ENCODE results near the gene SNX32. TPM values are rescaled to one million over a fixed set of nuclear protein-coding genes. Genes with fewer than 3 reads are reported as not detected.

The SNX32 gene
- 3.4 and 3.9 TPM in 2 replicates for total RNA-seq

DNA sequence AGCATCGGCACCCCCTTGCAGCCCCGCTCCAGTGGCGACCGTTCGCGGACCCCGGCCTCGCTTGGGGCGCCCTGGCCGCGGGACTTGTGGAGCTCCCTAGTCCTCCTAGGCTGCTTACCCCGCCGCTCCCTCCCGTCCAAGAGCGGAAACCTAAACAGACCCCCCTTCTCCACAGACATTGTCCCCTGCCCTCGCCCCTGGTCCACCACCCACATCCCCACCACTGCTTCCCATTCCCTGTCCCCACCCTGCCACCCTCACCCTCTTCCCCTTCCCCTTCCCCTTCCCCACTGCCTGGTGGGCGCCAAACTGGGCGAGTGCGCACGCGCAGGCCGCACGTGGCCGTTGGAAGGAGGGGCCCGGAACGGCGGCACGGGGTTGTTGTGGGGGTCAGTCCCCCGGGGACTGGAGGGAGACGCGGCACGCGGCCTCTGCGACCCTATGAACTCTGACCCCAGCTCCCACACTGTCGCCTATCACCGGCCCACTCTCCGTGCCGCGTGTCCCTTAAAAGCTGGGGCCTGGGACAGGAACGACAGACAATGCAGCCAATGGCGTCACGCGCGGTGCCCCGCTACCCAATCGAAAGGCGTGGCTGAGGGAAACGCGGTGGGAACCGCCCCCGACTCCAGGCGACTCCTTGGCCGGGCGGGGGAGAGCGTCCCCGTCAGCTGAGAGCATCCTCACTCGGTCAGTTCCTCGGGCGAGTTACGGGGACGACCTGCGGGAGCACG, at the start of gene SNX32:
SNX32 (plus strand) TSS at position 667 of the 734 bp plus-strand sequence. CDS start 103 bp downstream, outside the sequence.

DNA sequence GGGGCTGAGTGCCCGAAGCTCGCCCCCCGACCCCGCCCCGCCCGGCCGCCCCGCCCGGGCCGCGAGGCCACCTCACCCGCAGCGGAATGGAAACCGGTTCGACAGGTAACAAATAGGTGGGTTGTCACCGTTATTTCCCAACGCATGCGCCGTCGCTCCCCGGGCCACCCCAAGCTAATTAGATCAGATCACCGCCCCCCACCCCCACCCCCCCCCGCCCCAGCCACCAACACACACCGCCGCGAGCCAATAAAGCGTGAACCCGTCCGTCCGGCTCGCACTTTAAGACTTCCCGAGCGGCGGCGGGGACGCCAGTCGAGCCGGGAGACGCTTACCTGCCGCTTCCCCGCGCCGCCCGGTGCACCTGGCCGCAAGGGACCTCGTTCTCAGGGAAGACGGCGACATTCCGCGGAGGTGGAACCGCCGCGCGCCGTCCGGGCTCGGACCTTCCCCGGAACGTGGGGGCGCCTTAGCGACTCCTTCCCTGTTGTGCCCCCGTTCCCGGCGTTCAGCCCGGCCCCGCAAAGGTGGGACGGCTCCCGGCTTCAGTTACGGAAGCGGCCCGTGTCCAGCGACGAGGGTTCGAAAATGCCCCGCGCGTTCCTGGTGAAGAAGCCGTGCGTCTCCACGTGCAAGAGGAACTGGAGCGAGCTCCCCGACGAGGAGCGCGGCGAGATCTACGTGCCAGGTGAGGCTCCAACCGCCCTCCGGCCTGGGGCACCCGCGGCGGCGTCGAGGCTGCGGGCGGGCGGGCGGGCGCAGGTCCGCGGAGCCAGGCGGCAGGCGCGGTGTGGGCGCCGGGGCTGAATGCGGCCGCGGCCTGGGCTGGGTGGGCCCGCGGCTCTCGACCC, 46.8 kb upstream of the SNX32 start, which contains the start of gene OVOL1:
OVOL1 (plus strand) TSS at position 278 of the 851 bp plus-strand sequence; CDS start at position 589, 311 bp downstream.

DNA sequence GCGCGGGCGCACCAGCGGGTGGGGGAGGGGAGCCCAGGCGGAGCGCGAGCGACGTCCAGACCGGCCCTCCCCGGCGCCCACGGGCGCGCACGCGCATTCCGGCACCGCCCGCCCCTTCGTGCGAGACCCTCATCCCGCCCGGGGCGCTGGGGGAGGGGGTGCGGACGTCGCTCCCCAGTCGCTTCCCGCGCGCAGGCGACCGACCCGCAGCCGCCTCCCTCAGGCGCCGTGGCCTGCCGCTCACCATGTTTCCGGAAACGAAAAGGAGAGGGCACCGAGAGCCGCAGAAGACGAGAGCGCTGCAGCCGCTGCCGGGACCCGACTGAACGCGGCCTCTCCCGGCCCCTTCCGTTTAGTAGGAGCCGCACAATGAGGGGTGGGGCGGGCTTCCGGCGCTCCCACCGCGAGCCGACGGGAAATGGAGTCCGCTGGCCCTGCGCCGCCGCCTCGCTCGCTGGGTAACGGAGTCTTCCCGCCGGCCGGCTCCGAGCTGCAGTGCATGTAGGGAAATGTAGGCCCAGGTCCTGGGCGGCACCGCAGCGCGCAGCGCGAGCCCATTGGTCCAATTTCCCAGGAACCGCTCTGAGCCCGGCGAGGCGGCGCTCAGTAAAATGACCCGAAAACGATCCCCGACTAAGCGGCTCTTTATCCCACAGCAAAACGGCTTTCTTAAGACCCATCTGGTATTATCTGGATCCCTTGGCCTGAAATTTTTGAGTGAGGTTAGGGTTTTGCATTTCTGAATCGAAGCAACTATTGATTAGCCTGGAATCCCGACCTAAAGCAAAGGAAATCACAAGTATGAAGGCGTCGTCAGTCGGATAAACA, 24.3 kb downstream of the SNX32 start, which contains the start of gene CFL1:
CFL1 (minus strand) TSS at position 328 of the 828 bp plus-strand sequence; CDS start at position 247, 81 bp downstream.

DNA sequence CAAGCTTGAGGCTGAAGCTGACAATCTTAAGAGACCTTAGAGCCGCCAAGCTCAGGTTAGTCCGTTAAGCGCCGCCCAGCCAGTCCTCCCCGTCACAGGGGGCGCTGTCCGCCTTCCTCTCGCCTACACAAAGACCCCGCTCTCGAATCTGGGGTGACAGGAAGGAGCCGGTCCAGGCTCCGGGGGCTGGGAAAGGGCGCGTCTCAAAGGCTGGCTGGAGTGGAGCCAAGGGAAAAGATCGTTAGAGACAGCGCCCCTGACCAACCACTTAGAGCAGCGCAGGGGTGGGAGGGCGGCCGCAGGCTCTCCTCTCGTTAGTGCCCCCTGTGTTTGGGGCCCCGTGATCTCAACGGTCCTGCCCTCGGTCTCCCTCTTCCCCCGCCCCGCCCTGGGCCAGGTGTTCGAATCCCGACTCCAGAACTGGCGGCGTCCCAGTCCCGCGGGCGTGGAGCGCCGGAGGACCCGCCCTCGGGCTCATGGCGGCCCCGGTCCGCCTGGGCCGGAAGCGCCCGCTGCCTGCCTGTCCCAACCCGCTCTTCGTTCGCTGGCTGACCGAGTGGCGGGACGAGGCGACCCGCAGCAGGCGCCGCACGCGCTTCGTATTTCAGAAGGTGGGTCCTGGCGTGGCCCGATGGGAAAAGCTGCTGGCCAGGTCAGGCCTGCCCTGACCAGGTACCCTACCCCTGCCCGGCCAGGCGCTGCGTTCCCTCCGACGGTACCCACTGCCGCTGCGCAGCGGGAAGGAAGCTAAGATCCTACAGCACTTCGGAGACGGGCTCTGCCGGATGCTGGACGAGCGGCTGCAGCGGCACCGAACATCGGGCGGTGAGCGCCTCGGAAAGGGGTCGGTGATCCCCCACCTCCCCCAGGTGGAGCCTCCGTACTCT, 26.8 kb downstream of the SNX32 start, which contains the start of gene MUS81:
MUS81 (plus strand) TSS at position 156 of the 887 bp plus-strand sequence; CDS start at position 477, 321 bp downstream.

DNA sequence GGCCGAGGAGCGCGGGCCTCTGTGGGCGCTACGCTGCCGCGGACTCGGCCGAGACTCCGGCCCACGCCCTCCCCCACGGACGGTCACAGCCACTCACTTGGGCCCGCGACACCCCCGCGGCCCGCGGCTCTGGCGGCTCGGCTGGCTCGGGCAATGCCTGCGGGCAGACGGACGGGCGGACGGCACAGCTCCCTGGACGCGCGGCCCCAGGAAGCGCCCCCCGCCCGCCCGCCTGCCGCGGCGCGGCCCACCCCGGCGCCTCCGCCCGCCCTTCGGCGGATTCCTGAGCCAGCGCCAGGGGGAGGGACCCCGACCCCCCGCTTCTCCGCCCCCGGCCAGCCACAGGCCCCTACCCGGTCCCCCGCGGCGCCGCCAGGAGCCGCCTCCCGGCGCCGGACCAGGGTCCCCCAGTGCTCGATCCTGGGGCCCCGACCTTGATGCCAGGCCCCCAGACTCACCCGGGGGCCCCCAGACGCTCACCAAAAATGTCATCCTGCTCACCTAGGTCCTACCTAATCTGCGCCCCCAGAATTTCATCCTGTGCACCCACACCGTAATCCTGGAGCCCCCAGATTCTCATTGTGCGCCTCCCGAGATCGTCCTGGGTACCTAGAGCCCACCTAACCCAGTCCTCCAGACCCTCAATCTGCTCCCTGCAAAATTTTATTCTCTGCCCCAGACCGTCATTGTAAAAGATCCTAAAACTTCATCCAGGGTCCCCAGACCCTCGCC, 39.0 kb downstream of the SNX32 start, which contains the start of gene EFEMP2:
EFEMP2 (minus strand) TSS at position 215 of the 732 bp plus-strand sequence. CDS start 446 bp downstream, outside the sequence.

DNA sequence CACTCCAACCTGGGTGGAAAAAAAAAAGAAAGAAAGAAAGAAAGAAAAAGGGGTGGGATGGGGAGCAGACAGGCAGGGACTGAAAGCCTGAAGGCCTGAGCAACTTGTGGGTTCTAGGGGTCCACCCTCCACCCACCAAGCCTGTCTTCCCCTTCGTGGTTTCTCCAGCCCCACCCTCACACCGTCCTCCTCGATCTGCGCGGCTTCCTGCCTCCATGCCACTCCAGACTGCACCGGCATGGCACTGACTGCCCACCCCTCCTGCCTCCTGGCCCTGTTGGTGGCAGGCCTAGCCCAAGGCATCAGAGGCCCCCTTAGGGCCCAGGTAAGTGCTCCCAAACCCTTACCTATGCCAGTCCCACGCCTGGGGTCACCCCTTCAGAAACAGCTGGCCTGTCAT, 45.9 kb downstream of the SNX32 start, which contains the start of gene CTSW:
CTSW (plus strand) TSS at position 221 of the 400 bp plus-strand sequence; CDS start at position 239, 18 bp downstream.

DNA sequence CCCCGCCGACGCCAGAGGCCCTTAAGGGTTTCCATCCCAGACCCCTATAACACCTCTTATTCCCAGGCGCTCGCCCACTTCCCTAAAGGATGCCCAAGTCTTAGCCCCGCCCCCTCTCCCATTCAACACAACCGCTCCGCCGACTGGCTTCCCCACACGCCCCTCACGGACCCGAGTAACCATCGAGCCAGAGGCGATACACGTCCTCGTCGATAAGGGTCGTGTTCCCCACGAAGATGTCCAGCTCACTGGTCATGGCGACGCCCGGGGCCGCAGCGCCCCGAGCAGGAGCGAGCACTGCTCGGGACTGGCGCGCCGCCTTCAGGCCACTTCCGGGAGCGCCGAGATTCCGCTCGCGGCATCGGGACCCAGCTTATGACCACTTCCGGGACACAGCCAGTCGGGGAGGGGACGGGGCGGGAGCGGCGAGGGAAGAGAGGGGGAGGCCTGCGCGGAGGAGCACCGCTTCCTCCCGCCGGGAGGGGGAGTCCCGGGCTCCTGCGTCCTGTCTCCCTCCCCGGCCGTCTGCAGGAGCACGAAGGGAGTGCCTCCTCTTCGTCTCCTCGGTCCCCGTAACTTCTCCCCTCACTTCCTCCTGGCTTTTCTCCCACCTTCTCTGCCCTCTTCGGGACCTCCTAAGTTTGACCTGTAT, 54.5 kb downstream of the SNX32 start, which contains the start of gene FIBP:
FIBP (minus strand) TSS at position 309 of the 652 bp plus-strand sequence; CDS start at position 256, 53 bp downstream.

DNA sequence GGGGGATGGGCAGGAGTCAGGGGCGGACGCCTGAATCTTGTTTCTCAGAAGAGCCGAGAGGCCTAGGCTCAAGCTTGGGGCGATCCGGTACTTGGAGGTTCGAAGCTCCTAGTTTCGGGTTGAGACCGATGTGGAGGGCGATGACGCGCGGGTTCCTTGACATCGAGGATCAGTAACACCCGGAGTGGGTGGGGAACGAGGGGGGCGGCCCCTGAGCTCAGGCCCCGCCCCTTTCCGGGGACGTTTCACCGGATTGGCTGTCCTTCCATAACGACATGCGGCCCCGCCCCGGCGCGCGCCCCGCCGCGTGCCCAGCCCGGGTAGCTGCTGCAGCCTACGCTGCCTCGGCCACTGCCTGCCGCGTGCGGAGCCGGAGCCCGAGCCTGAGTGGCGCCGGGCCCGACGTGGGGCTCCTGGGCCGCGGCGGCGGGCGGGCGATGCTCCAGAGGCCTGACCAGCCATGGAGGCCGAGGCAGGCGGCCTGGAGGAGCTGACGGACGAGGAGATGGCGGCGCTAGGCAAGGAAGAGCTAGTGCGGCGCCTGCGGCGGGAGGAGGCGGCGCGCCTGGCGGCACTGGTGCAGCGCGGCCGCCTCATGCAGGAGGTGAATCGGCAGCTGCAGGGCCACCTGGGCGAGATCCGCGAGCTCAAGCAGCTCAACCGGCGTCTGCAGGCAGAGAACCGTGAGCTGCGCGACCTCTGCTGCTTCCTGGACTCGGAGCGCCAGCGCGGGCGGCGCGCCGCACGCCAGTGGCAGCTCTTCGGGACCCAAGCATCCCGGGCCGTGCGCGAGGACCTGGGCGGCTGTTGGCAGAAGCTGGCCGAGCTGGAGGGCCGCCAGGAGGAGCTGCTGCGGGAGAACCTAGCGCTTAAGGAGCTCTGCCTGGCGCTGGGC, 56.8 kb downstream of the SNX32 start, which contains the start of gene CCDC85B:
CCDC85B (plus strand) TSS at position 350 of the 895 bp plus-strand sequence; CDS start at position 461, 111 bp downstream.

DNA sequence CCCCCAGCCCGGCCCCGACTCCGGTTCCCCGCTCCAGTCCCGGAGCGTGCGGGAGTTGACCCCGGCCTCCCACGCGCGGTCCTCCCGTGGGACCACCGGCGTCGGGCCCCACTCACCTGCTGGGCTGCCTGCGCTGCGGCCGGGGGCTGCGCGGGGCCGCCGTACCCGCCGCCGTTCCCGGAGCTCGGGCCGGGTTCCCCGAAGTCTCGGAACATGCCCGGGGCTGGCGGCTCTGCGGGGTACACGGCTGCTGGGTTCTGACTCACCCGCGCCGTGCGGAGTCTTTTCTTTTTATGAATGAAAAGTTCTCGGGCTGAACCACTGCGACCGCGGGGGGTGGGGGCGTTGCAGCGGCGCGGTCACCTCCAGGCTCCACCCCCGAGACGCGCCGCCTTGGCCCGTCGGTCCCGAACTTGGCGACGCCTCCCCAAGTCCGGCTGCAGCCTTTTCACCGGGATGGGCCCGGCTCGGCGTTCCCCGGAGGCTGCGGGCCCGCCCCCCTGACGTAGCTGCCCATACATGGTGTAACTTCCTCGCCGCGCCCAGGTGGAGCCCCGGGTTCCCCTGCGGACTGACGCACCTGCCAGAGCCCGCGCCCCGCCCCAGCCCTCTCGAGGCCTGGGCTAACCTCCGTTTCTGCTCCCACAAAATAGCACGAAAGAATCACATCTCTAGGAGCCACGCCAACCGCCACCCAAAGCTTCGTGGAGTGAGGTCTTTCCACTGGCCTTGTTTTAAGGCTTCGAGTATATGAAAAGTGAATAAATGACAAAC, 66.5 kb downstream of the SNX32 start, which contains the start of gene FOSL1:
FOSL1 (minus strand) TSS at position 264 of the 774 bp plus-strand sequence; CDS start at position 215, 49 bp downstream.

Other genes starting within 250 kb of the SNX32 start
- not detected in 2 replicates for gene KCNK7, start 238.2 kb upstream of the SNX32 start, total RNA-seq
- gene MAP3K11, start 219.7 kb upstream of the SNX32 start, total RNA-seq, result 18.3 and 18.9 TPM in 2 replicates
- 26.0 and 29.2 TPM in 2 replicates for gene PCNX3, start 218.2 kb upstream of the SNX32 start, total RNA-seq
- 15.2 and 18.5 TPM in 2 replicates for gene SIPA1, start 195.9 kb upstream of the SNX32 start, total RNA-seq
- gene RELA, start 171.0 kb upstream of the SNX32 start, total RNA-seq, result 34.2 and 35.8 TPM in 2 replicates
- gene KAT5, start 121.7 kb upstream of the SNX32 start, total RNA-seq, result 28.4 and 32.0 TPM in 2 replicates
- gene RNASEH2C, start 113.2 kb upstream of the SNX32 start, total RNA-seq, result 90.9 and 134 TPM in 2 replicates
- 11.8 and 12.2 TPM in 2 replicates for gene AP5B1, start 53.0 kb upstream of the SNX32 start, total RNA-seq
- gene OVOL1, start 46.9 kb upstream of the SNX32 start, total RNA-seq, result not detected in 2 replicates
- gene CFL1, start 24.2 kb downstream of the SNX32 start, total RNA-seq, result 687 and 730 TPM in 2 replicates
- gene MUS81, start 26.5 kb downstream of the SNX32 start, total RNA-seq, result 16.9 and 27.2 TPM in 2 replicates
- 164 and 229 TPM in 2 replicates for gene EFEMP2, start 38.8 kb downstream of the SNX32 start, total RNA-seq
- gene CTSW, start 45.9 kb downstream of the SNX32 start, total RNA-seq, result 2.4 TPM in 1 of 2 replicates, not detected in the other
- 104 and 109 TPM in 2 replicates for gene FIBP, start 54.5 kb downstream of the SNX32 start, total RNA-seq
- 122 and 131 TPM in 2 replicates for gene CCDC85B, start 56.7 kb downstream of the SNX32 start, total RNA-seq
- 19.4 and 22.3 TPM in 2 replicates for gene FOSL1, start 66.4 kb downstream of the SNX32 start, total RNA-seq
- 22.6 and 30.1 TPM in 2 replicates for gene C11orf68, start 85.1 kb downstream of the SNX32 start, total RNA-seq
- gene DRAP1, start 85.5 kb downstream of the SNX32 start, total RNA-seq, result 145 and 147 TPM in 2 replicates
- gene TSGA10IP, start 111.5 kb downstream of the SNX32 start, total RNA-seq, result not detected in 2 replicates
- gene SART1, start 127.8 kb downstream of the SNX32 start, total RNA-seq, result 47.9 and 101 TPM in 2 replicates
- 20.5 and 21.6 TPM in 2 replicates for gene EIF1AD, start 168.2 kb downstream of the SNX32 start, total RNA-seq
- gene BANF1, start 168.5 kb downstream of the SNX32 start, total RNA-seq, result 56.4 and 64.6 TPM in 2 replicates
- gene CST6, start 178.0 kb downstream of the SNX32 start, total RNA-seq, result 0.20 and 0.87 TPM in 2 replicates
- gene CATSPER1, start 192.5 kb downstream of the SNX32 start, total RNA-seq, result not detected in 2 replicates
- gene GAL3ST3, start 215.2 kb downstream of the SNX32 start, total RNA-seq, result not detected in 2 replicates
- 109 and 119 TPM in 2 replicates for gene SF3B2, start 218.4 kb downstream of the SNX32 start, total RNA-seq
- 45.5 and 51.7 TPM in 2 replicates for gene PACS1, start 236.3 kb downstream of the SNX32 start, total RNA-seq

Data from cardiac ventricle fibroblast (primary cell).